CD4-positive, alpha-beta T cell treated with Interferon alpha-2 for 1 hour (primary cell): ENCODE data around the gene XK.
A peak's percentile ranks its signal among the peaks of the same experiment; 100 is the strongest.
"Not testable (repeated sequence)": the region's sequence is repeated elsewhere in the genome, so short reads cannot be mapped to it uniquely, and the experiment has no call there.

ENCODE experiments used
- DNase-seq, 2 donors: peaks; one replicate each; pipeline ENCODE4 v3.0.0-alpha.2; 2020 to 2022

Gene XK, protein sequence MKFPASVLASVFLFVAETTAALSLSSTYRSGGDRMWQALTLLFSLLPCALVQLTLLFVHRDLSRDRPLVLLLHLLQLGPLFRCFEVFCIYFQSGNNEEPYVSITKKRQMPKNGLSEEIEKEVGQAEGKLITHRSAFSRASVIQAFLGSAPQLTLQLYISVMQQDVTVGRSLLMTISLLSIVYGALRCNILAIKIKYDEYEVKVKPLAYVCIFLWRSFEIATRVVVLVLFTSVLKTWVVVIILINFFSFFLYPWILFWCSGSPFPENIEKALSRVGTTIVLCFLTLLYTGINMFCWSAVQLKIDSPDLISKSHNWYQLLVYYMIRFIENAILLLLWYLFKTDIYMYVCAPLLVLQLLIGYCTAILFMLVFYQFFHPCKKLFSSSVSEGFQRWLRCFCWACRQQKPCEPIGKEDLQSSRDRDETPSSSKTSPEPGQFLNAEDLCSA

DNA sequence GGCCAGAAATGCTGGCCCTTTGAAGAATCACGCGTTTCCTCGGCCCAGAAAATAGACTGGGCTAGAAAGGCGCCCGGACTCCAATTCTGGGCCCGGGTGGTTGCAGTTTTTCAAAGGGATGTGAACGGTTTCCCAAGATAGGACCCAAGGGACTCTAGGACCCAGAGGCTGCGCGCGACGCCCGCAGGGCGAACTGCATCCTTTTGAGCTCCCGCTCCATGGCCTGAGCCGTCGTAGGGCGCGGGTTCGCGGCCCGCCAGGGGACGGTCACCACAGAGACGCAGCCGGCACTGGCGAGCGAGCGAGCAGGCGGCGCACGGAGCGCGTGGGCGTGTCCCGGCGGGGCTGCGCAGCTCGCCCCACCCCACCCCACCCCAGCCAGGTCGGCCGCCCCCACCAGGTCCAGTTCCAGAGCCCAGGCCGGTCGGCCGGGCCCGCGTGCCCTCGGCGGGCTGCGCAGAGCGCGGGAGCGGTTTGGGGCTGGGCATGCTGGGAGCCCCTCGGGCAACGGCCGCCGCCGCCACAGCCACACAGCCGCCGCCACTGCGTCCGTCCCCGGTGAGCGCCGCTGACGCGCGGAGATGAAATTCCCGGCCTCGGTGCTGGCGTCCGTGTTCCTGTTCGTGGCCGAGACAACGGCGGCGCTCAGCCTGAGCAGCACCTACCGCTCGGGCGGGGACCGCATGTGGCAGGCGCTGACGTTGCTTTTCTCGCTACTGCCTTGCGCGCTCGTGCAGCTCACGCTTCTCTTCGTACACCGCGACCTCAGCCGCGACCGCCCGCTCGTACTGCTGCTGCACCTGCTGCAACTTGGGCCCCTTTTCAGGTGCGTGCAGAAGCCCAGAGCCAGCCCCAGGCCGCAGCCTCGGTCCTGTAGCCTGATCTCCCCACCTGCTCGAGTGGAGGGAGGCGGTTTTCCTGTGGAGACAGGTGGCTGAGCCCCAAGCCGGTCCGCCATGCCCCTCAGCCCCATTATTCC, at the start of gene XK:
Gene XK, plus strand, starts transcription at position 411 of the 979 bp plus-strand sequence. Its CDS starts 171 bp downstream, at position 582.
- DNase-seq, result peak; percentile 17 to 27

DNA sequence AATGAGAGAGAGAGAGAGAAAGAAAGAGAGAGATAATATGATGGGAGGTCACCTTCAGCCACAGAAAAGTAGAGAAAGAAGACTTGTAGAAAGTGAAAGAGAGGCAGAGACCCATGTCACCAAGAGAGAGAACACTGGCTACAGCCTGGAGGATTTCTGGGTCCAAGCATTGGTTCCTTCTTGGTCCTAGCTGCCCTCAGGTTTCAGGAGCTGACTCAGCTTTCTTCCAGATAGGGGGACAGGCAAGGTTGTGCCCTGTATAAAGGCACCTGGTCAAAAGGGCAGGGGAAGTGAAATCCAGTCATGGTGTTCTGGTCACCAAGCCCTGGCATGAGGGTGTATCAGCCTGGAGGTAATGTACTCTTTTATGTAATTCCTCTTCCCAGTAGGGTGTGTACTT, 47.5 kb upstream of the XK start:
- DNase-seq, result no peak

DNA sequence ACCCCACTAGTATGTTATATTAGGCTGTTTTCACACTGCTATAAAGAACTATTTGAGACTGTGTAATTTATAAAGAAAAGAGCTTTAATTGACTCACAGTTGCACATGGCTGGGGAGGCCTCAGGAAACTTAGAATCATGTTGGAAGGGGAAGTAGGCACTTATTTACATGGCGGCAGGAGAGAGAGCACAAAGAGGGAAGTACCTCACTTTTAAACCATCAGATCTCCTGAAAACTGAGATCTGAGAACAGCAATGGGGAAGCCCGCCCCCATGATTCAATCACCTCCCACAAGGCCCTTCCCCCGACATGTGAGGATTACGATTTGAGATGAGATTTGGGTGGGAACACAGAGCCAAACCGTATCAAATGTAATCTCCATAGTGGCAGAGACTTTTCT, 45.4 kb upstream of the XK start:
- no peak for DNase-seq

DNA sequence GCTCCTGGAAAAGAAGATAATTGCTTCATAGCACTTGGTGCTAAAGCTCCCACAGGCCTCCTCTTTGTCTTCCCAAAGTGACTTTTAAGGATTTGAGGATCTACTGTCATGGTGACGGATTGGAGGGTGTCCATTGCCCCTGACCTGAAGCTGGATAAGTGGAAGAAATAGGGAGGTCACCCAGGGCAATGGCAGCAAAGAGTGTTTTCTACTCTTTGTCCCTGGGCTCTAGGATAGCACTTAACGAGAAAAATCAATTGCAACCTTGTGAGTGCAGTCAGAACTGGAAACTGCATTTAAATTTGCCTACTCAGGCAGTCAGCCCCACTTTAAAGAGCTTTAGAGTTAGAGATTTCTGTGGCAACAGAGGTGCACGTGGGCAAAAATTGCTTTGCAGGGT, 43.7 kb upstream of the XK start:
- DNase-seq, result no peak

DNA sequence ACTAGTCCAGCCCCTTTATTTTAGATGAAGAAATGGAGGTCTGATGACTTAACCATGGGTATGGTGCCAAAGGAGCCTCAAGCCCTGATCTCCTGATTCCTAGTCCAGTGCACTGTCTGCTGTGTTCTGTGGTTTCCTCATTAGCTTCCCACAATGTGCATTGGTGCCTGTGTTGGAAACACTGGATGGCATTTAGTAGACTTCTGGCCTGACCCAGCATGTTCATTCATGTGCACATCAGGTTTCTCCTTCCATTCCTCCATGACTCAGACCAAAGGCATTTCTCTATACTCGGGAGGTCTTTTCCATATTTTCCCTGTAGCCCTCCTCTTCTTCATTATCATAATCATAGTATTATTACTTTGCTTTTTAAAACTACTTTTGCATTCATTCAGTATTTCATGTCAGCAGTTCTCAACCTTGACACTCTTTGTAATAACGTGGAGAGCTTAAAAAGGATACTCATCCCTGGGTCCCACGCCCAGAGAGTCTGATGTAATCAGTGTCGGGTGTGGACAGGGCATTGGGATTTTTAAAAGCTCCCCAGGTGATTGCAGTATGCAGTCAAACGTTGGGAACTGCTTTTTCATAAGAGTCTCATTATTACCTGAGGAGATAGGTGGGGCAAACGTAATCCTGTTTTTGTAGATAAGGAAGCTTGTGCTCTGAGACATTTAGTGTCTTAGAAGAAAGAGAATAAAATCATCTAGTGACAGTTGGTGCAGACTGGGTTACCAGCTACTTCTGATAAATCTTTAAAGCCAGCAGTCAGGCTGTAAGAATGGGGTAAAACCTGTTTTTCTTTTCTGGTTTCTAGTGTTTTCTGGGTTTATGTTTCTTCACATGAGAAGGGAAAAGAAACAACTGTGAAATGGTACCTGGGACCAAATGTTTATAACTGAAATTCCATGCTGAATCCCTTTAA, 40.9 kb upstream of the XK start:
- DNase-seq, result no peak

DNA sequence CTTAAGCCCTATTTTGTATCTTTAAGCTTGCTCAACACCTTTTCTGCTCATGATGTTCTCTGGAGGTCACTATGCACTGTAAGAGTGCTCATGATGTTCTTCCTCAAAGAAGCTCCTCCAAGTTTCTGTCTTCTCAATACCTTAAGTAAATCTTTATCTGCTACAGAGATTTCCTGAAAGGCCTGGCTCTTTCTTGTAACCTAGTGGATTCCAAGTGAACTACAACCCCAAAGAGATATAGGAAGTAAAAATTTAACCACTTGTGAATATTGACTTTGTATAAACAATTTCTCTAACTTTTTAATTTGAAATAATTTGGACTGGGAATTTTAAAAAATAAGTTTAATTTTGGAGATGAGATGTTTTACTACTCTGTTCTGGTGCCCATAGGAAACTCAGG, 39.3 kb upstream of the XK start:
- no peak for DNase-seq

DNA sequence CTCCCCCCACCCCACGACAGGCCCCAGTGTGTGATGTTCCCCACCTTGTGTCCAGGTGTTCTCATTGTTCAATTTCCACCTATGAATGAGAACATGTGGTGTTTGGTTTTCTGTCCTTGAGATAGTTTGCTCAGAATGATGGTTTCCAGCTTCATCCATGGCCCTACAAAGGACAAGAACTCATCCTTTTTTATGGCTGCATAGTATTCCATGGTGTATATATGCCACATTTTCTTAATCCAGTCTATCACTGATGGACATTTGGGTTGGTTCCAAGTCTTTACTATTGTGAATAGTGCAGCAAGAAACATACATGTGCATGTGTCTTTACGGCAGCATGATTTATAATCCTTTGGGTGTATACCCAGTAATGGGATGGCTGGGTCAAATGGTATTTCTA, 34.7 kb upstream of the XK start:
- not testable (repeated sequence) for DNase-seq

DNA sequence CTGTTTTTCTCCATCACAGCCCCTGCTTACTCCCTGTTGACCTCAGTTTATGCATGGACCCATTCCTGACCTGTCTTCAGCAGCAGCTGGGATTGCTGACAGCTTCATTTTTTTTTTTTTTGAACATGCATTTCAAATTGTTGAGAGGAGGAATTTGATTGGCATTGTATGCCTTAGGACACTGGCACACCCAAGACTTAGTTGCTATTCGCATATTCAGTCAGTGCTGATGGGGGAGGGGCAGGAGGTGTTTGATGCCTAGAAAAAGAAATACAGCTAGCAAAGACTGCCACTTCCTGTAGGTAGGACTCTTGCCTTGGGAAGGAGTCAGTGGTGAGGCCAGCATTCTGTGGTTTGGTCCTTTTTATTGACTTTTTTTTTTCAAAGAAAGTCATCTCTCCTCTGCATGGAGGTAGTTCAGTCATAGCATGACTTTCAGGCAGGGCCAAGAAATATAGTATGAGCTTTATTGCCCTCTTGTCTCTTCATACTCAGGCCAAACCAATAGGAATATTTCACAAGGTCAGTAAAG, 33.6 kb upstream of the XK start:
- no peak for DNase-seq

DNA sequence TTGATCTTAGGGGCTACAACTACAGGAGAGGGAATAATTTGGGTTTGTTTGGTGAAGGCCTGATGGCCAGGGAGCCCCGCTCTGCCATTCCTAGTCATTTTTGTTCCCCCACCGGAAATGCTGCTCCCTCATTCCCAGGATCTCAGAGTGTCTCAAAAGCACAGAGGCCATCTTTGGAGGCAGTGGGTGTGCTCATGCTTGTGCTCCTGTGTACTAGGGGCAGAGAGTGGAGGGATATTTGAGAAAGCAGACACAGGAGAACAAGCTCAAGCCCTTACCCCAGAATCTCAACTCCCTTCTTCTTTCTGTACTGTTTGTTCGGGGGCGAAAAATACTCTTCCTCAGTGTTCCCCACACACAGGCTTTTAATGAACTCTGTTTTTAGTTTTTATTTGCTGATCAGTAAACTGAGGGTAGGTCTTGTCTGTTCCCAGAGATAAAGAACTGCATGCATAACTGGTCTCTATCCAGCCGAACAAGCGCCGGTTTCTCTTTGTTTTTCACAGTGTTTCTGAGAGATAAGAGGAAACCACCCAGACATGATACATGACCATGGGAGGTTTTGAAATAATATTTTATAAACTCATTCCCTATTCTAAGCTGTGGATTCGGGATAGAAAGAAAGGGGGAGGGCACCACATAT, 32.9 kb upstream of the XK start:
- no peak for DNase-seq

DNA sequence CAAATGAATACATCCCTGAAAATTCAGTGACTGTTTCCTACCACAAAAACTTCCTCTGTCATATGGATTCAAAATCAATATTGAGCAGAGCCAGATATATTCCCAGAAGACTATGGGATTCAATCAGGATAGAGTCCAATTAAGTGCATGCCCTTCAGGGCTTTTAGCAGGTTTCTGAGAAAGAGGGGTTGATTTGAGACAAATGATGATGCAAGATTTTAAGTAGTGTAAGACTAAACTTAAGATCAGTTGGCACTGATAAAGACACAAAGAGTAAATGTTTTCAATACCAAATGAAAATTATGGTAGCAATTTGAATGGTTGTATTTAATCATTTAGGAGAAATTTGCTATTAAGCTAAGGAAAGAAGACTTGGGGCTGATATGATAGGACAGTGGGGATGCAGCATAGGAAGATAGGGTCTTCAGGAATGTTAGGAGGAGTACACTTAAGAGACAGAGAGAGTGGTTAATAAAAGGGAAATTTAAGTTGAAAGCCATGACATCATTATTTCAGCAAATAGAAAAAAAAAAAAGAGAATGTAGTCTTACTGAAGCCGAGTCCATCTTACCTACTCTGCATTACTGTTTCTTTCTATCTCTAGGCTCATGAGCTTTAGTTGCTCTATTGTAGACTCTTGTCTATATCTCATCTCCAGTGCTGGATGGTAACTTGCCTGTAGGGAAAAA, 32.0 kb upstream of the XK start:
- no peak for DNase-seq

DNA sequence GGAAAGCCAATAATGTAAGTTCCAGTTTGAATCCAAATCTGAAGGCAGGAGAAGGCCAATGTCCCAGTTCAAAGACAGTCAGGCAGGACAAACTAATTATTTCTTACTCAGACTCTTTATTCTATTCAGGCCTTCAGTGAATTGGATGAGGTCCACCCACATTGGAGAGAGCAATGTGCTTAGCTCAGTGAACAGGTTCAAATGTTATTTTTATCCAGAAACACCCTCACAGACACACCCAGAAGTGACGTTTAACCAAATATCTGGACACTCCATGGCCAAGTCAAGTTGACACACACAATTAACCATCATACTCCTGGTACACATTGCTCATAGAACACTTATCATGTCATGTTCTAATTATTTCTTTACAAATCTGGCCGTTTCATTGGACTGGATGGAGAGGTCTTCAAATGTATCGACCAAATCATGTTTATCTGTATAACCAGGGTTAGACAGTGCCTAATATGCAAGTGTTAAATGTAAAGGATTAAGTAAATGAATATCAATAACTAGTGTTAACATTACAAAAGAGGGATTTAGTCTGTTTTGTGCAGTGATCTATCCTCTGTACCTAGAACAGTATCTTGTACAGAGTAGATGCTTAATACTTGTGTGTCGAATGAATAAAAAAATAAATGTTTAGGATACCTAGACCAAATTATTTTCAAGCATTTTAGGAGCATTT, 27.1 kb upstream of the XK start:
- no peak for DNase-seq

DNA sequence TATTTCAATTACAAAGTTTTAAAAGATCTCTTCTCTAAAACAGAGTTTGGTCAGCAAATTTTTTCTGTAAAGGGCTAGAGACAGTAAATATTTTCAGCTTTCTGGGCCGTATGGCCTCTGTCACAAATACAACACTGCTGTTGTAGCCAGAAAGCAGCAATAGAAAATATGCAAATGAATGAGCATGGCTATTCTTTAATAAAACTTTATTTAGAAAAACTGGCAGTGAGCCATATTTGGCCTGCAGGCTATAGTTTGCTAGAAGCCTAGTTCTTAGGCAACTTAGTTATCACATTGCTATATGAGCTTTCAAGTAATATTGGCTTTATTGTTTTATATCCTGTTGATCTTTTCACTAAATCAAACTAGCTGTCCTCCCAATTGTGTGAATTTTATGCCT, 26.5 kb upstream of the XK start:
- no peak for DNase-seq

DNA sequence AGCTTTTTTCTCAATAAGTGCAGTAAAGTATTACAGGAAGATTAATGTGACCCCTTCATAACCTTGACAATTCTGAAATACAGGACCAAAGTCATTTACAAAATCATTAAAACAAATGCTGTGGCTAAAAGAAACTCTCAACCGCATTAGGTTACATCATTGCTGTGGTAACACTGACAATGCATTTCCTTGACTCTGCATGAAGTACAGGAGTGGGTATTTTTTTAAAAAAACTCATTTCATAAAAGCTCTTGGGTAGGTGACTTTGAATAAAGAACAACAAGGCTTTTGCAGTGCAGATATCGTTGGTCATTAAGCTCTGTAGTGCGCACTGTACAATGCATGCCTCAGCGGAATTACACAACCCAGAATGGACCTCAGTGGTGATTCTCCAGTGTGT, 23.4 kb upstream of the XK start:
- DNase-seq, result no peak

DNA sequence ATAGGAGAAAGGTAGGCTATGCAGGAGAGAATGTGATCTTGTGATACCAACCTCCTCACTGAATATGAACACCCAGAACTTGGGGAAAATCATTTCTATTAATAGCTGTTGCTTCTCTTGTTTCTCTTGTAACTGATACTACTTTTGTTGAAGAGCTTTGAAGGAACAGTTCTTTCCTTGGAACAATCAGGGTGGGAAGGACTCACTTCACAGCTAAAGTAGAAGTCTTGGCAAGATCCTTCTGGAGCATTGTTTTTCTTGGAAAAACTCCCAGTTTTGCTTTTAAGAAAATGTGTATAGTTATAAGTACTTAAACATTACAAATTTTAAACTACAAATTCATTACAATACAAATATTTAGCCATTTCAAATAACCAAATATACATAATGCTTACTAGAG, 19.1 kb upstream of the XK start:
- no peak for DNase-seq

DNA sequence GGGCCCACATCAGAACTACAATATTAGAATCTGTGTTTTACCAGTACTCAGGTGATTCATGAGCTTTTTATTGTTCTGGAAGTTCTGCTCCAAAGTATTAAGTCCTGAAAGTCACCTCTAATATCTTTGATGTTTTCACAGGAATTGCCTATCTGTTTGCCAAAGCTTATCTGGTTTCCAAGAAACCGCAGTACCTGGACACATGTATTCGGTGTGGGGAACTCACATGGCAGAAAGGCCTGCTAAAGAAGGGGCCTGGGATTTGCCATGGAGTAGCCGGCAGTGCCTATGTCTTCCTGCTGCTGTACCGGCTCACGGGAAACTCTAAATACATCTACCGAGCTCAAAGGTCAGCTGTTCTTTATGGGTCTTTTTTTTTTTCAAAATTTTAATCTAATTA, 18.4 kb upstream of the XK start:
- no peak for DNase-seq

DNA sequence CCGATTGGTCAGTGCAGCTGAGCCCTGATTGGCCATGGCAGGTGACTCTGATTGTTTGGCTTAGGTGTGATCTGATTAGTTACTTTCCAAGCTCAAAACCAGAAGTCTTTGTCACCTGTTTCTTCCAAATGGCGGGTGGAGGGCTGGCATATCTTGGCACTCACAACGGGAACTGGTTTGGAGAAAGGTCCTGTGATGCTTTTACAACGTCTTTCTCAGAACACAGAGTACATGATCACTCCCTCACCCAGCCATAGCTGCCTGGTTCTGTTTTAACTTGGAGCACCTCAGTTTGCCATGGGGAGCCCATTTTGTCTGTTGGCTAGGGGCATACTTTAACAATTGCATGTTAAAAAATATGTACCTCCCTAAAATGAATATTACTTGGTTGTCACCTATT, 13.0 kb upstream of the XK start:
- DNase-seq, result no peak

DNA sequence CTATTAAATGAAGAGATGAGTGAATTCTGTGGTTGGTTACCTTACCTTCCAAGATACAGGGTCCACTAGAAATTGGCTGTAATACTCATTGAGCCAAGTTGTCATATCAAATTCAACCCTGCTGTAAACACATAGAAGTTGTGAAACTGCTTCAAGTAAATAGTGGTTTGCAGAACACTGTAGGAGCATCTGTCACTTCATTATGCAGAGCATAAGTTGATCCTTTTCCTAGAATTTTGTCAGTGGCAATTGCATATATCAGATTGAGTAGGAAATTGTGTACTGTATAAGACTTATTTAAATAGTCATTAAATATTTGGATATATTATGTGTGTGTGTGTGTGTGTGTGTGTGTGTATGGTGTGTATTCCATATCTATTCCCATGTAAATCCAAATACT, 8.8 kb upstream of the XK start:
- DNase-seq, result no peak

DNA sequence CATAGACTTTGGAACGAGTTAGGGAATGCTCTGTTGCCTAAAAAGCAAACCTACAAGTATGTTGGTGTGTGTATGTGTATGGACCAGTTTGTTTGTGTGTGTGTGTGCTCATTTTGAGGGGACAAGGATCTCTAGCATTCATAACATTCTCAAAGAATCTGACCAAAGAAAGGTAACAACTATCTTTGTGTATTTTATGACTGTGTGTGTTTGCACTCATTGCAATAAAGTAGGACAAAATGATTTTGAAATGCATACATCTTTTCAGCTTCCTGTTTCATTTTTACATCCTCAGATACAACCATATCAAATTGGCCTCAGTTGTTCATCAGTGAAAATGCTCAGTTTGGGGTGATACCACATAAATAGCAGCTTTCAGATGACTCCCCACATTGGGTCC, 8.3 kb upstream of the XK start:
- no peak for DNase-seq

DNA sequence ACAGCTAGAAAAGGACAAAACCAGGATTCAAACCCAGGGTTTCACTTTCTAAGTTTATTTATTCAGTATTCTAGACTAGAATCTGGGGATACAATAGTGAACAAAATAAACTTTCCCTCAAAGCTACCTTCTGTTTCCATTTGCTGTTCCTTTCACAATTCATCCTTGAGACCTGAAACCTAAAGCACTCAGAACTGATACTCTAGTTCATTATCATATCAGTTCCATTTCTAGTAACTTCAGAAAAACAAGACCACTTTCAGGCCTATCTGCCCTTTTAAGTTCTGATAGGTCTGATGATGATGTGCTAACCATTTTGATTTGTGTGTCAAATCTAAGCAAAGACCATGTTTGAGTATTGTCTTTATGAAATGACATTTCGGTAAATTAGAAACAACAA, 7.8 kb upstream of the XK start:
- no peak for DNase-seq

DNA sequence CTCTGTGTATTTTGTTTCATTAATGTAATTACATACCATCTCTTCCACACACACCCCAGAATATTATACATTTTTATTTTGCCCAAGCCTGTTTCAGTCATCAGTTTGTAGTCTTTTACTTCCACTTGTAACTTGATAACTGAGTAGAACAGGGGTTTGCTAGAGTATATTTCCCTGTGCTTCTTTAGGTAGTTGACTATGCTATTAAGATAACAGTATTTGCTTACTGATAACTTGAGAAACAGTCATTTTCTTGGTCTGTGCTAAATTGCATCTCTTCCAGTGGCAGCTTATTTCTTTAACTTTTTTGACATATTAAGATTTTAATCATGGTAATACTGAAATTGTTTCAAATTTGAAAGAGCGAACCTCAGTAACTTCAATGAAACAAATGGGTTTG, 7.0 kb upstream of the XK start:
- DNase-seq, result no peak

DNA sequence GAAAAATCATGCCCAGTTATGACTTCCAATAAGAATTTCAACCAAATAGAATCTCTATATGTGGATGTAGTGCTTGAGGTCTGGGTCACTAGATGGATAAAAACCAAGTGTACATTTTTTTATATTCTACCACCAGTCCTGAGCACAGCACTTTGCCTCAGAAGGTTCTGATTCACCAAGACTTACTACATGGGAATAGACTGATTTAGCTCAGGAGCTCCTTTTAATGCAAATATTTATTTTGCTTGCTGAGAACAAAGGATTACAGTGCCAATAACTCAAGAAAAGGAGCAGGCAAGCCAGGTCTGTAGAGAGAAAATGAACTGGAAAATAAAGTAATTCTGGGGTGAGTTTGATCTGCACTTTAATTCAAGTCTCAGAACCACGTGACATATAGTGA, 6.4 kb upstream of the XK start:
- no peak for DNase-seq
